Measurements from ENCODE around the gene GLMN.

DNA sequence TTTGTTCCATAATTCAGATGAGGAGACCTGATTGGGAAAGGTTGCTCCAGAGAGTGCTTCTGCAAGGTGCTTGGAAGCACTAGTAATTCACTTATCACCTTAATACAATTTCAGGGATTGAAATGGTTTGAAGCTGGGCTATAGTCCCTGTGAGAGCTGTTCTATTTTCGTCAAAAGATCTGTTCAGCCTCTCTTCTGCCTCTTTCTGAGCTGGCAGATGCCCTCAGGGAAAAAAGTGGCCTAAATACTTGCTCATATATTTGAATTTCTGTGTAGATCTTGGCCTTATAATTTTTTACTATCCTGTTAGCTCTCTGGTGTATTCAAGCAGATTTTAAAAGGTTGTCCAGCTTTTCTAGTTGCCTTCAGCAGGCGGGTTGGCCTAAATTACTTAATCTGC is 58.8 kb downstream of the GLMN start:
- TF ChIP-seq SP2 (CRISPR knock-in tag; IDR thresholded peaks at IDR 0.05) (no peak), FOSL2 (CRISPR knock-in tag; IDR thresholded peaks at IDR 0.05) (no peak), EHMT2 (IDR thresholded peaks at IDR 0.05; ENCODE audit: borderline replicate concordance, low read depth, low read length) (no peak)
